ENCODE results near the gene C20orf202. TPM values are rescaled to one million over a fixed set of nuclear protein-coding genes. Genes with fewer than 3 reads are reported as not detected.

C20orf202 gene
- total and polyA plus RNA-seq, 2 experiments from 2014 or later: not detected

DNA sequence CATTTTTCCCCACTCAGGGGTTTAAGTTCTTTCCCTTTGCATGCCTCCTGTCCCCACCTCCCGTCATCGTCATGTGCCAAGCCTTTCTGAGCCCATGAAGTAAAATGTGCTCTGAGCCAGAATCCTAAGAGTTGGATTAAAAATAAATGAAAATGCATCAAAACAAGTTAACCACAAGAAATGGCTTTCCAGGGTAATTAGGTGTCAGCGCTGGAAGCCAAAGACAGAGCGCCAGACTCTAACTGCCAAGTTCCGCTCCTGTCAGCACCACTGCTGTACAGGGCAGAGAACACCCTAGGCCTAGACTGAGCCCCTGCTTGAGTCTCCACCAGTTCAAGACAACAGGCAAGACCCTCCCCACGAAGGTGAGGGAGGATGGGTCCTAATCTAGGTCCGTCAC, 5.5 kb upstream of the C20orf202 start (continued):
- TF ChIP-seq, protein P1, sequence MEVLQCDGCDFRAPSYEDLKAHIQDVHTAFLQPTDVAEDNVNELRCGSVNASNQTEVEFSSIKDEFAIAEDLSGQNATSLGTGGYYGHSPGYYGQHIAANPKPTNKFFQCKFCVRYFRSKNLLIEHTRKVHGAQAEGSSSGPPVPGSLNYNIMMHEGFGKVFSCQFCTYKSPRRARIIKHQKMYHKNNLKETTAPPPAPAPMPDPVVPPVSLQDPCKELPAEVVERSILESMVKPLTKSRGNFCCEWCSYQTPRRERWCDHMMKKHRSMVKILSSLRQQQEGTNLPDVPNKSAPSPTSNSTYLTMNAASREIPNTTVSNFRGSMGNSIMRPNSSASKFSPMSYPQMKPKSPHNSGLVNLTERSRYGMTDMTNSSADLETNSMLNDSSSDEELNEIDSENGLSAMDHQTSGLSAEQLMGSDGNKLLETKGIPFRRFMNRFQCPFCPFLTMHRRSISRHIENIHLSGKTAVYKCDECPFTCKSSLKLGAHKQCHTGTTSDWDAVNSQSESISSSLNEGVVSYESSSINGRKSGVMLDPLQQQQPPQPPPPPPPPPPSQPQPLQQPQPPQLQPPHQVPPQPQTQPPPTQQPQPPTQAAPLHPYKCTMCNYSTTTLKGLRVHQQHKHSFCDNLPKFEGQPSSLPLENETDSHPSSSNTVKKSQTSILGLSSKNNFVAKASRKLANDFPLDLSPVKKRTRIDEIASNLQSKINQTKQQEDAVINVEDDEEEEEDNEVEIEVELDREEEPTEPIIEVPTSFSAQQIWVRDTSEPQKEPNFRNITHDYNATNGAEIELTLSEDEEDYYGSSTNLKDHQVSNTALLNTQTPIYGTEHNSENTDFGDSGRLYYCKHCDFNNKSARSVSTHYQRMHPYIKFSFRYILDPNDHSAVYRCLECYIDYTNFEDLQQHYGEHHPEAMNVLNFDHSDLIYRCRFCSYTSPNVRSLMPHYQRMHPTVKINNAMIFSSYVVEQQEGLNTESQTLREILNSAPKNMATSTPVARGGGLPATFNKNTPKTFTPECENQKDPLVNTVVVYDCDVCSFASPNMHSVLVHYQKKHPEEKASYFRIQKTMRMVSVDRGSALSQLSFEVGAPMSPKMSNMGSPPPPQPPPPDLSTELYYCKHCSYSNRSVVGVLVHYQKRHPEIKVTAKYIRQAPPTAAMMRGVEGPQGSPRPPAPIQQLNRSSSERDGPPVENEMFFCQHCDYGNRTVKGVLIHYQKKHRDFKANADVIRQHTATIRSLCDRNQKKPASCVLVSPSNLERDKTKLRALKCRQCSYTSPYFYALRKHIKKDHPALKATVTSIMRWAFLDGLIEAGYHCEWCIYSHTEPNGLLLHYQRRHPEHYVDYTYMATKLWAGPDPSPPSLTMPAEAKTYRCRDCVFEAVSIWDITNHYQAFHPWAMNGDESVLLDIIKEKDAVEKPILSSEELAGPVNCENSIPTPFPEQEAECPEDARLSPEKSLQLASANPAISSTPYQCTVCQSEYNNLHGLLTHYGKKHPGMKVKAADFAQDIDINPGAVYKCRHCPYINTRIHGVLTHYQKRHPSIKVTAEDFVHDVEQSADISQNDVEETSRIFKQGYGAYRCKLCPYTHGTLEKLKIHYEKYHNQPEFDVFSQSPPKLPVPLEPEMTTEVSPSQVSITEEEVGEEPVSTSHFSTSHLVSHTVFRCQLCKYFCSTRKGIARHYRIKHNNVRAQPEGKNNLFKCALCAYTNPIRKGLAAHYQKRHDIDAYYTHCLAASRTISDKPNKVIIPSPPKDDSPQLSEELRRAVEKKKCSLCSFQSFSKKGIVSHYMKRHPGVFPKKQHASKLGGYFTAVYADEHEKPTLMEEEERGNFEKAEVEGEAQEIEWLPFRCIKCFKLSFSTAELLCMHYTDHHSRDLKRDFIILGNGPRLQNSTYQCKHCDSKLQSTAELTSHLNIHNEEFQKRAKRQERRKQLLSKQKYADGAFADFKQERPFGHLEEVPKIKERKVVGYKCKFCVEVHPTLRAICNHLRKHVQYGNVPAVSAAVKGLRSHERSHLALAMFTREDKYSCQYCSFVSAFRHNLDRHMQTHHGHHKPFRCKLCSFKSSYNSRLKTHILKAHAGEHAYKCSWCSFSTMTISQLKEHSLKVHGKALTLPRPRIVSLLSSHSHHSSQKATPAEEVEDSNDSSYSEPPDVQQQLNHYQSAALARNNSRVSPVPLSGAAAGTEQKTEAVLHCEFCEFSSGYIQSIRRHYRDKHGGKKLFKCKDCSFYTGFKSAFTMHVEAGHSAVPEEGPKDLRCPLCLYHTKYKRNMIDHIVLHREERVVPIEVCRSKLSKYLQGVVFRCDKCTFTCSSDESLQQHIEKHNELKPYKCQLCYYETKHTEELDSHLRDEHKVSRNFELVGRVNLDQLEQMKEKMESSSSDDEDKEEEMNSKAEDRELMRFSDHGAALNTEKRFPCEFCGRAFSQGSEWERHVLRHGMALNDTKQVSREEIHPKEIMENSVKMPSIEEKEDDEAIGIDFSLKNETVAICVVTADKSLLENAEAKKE (CRISPR knock-in tag; IDR thresholded peaks at IDR 0.05): no peak

DNA sequence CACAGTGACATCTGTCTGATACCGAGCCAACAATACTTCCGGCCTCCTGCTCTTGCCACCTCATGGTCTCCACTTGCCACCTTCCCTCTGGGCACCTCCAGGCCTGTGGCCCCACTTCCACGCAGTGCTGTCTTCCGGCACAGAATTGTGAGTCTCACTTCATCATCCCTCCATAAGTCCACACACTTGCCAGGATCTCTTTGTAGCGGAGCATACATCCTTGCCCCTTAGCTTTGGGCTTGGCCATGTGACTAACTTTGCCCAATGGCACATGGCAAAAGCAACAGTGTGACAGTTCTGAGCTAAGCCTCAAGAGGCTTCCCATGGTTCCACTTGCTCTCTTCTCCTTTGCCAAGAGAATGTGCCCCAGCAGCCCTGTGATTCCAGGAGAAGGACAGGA, 4.5 kb upstream of the C20orf202 start:
- no peaks in the 10 kb centered on the region for H3K4me1 Mint-ChIP-seq

DNA sequence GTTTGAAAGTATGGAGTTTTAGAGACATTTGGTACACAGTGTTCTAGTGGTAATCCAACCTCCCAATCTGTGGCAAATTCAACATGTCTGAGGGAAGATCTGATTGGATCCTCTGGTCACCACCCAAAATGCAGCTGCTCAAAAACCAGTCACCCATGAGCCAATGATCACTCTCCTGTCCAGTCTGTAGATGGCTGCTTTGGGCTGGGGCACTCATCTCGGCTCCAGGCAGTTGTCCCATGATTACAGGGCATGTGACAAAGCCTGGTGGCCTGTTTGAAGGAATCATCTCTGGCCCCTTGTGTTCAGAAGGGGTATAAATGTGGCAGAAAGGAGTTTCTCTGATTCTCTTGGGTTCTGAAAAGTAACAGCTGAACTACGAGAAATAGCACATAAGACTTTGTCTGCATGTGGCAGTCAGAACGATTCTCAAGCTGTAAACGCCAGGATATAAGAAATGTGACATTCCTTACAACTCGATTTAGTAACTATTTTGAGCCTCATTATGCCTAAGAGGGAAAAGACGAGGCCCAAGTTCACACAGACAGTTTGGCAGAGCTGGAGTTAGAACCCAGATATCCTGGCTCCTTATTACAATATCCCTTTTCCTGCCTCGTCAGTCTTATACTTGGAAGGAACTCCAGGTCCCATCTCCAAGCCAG, 3.9 kb upstream of the C20orf202 start:
- H2AFZ ChIP-seq: 0 out of 2 replicates have a peak overlapping the region, but pooled peaks have one; percentile 34
- no peaks in the 10 kb centered on the region for H3K9me2 ChIP-seq (ENCODE audit: insufficient read depth)
- no peak overlapping the region for H3K27ac ChIP-seq (ENCODE audit: low read depth)
- Mint-ChIP-seq H3K27ac (no peak overlapping the region), H3K36me3 (ENCODE audit: low read depth) (no peaks in the 10 kb centered on the region), H3K27me3 (ENCODE audit: insufficient read depth, low read depth, poor library complexity) (peaks cover 3% of the 10 kb centered on the region), H3K4me1 (no peaks in the 10 kb centered on the region), H3K4me3 (no peak overlapping the region), H3K9me3 (no peaks in the 10 kb centered on the region)
- H4K20me1 ChIP-seq (replicated peaks; ENCODE audit: insufficient read depth): no peaks in the 10 kb centered on the region
- no peak overlapping the region for H3K4me3 ChIP-seq
- DNase-seq (ENCODE audit: low spot score) (no peak), ATAC-seq (no peak)
- no peaks in the 10 kb centered on the region for H3K79me2 ChIP-seq (replicated peaks; ENCODE audit: insufficient read depth)
- H3K36me3 ChIP-seq (ENCODE audit: insufficient read depth): no peaks in the 10 kb centered on the region
- no peaks in the 10 kb centered on the region for H3K4me1 ChIP-seq (ENCODE audit: insufficient read depth)
- H3K4me2 ChIP-seq: no peak overlapping the region
- no peaks in the 10 kb centered on the region for H3K27me3 ChIP-seq (ENCODE audit: insufficient read depth)
- no peaks in the 10 kb centered on the region for H3F3A ChIP-seq (replicated peaks; ENCODE audit: low read depth)
- TF ChIP-seq STAT1 (IDR thresholded peaks at IDR 0.05; ENCODE audit: unreplicated experiment): no peak
- TF ChIP-seq CREB1 (CRISPR knock-in tag; IDR thresholded peaks at IDR 0.05; ENCODE audit: low read depth): no peak
- TF ChIP-seq, protein P2, sequence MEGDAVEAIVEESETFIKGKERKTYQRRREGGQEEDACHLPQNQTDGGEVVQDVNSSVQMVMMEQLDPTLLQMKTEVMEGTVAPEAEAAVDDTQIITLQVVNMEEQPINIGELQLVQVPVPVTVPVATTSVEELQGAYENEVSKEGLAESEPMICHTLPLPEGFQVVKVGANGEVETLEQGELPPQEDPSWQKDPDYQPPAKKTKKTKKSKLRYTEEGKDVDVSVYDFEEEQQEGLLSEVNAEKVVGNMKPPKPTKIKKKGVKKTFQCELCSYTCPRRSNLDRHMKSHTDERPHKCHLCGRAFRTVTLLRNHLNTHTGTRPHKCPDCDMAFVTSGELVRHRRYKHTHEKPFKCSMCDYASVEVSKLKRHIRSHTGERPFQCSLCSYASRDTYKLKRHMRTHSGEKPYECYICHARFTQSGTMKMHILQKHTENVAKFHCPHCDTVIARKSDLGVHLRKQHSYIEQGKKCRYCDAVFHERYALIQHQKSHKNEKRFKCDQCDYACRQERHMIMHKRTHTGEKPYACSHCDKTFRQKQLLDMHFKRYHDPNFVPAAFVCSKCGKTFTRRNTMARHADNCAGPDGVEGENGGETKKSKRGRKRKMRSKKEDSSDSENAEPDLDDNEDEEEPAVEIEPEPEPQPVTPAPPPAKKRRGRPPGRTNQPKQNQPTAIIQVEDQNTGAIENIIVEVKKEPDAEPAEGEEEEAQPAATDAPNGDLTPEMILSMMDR (conservative IDR thresholded peaks at IDR 0.05; ENCODE audit: low read depth in 2 of 2): no peak
- TF ChIP-seq, protein P3, sequence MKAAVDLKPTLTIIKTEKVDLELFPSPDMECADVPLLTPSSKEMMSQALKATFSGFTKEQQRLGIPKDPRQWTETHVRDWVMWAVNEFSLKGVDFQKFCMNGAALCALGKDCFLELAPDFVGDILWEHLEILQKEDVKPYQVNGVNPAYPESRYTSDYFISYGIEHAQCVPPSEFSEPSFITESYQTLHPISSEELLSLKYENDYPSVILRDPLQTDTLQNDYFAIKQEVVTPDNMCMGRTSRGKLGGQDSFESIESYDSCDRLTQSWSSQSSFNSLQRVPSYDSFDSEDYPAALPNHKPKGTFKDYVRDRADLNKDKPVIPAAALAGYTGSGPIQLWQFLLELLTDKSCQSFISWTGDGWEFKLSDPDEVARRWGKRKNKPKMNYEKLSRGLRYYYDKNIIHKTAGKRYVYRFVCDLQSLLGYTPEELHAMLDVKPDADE (IDR thresholded peaks at IDR 0.05): no peak
- TF ChIP-seq ZNF114 (CRISPR knock-in tag; IDR thresholded peaks at IDR 0.05): no peak
- TF ChIP-seq NANOG (IDR thresholded peaks at IDR 0.05; ENCODE audit: borderline replicate concordance): no peak
- TF ChIP-seq POLR2AphosphoS5 (IDR thresholded peaks at IDR 0.05; ENCODE audit: low read depth): no peak

More for the DNA sequence above, 4.5 kb upstream of the C20orf202 start:
- TF ChIP-seq JUNB (IDR thresholded peaks at IDR 0.05; ENCODE audit: unreplicated experiment) (no peak), ZNF114 (CRISPR knock-in tag; IDR thresholded peaks at IDR 0.05) (no peak), CREB1 (CRISPR knock-in tag; IDR thresholded peaks at IDR 0.05; ENCODE audit: low read depth) (no peak), ZNF331 (CRISPR knock-in tag; IDR thresholded peaks at IDR 0.05; ENCODE audit: low read depth) (no peak)
- Mint-ChIP-seq H3K9me3 (no peaks in the 10 kb centered on the region), H3K27ac (no peak overlapping the region), H3K36me3 (ENCODE audit: low read depth) (no peaks in the 10 kb centered on the region), H3K27me3 (ENCODE audit: insufficient read depth, low read depth, poor library complexity) (peaks cover 1% of the 10 kb centered on the region), H3K4me3 (no peak overlapping the region)
- no peaks in the 10 kb centered on the region for H3K4me1 ChIP-seq (ENCODE audit: insufficient read depth)
- no peaks in the 10 kb centered on the region for H3F3A ChIP-seq (replicated peaks; ENCODE audit: low read depth)
- H3K36me3 ChIP-seq (ENCODE audit: insufficient read depth): no peaks in the 10 kb centered on the region
- H2AFZ ChIP-seq: 0 out of 2 replicates have a peak overlapping the region, but pooled peaks have one; percentile 34
- H3K4me3 ChIP-seq: no peak overlapping the region
- H3K27me3 ChIP-seq (ENCODE audit: insufficient read depth): no peaks in the 10 kb centered on the region
- H3K4me2 ChIP-seq: no peak overlapping the region
- no peaks in the 10 kb centered on the region for H4K20me1 ChIP-seq (replicated peaks; ENCODE audit: insufficient read depth)
- DNase-seq (ENCODE audit: low spot score): no peak
- no peaks in the 10 kb centered on the region for H3K9me2 ChIP-seq (ENCODE audit: insufficient read depth)
- no peak overlapping the region for H3K27ac ChIP-seq (ENCODE audit: low read depth)
- H3K79me2 ChIP-seq (replicated peaks; ENCODE audit: insufficient read depth): no peaks in the 10 kb centered on the region
- no peak for ATAC-seq
